COLO829 (cell line): ENCODE results near the gene TMEM95.

Source experiments
- DNase-seq: peaks from one replicate; pipeline ENCODE4 v3.0.0; 2012; ENCODE audit warnings: low spot score

The TMEM95 gene

DNA sequence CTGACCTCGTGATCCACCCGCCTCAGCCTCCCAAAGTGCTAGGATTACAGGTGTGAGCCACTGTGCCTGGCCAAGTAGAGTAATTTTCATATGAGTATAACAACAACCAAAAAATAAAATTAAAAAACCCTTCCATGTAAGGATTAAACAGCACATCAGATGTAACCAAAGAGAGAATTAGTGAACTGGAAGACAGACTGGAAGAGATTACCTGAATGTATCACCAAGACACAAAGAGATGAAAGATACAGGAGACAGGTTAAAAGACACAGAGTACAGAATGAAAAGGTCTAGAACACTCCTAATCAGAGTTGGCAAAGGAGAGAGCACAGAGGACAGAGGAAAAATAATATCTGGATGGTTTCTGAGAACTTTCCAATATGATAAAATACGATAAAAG, 24.2 kb downstream of the TMEM95 start:
- no peak for DNase-seq

- no peak for DNase-seq
Measured at GRCh38 chr17:7380321-7380720, 25.4 kb downstream of the TMEM95 start.

DNA sequence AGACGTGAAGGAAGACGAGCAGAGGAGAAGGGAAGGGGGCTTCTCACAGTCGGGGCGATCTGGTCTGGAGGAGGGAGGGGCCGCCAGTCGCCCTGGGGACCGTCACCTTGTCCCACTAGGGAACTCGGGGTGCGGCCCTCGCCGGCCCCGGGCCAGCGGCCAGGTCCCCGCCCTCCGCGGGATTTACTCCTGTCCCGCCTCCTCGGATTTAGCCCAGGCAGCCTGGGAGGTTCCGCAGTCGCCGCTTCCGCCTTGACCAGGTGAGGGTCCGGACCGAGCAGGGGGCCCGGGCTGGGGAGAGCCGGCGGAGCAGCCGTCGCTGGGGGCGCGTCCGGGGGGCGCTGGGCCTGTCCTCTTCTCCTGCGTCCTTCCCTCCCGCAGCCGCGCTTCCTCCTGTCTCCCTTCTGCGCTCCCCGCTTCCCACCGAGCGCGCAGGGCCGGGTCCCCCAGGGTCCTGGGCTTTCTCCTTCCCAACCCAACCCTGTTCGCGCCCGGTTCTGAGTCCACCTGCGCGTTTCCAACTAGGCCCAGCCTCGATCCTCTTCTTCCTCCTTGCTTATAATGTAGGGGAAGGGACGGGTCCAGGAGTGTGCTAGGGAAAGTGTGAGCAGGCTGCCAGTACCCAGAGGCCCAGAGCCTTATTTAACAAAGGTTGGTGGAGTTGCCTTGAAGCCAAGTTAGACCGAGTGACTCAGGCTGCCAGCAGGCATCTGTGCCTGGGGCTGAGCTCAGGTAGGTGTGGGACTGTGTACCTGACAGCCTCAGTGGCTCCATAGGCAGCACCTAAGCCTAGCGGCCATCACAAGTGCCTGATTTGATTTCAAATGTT, 26.1 kb downstream of the TMEM95 start, which contains the start of gene TNK1:
Gene TNK1 (plus strand): TSS at position 235 of the 829 bp plus-strand sequence. CDS start 1,838 bp downstream, outside the sequence.
- no peak for DNase-seq

GRCh38 chr17:7382901-7383300, 27.9 kb downstream of the TMEM95 start:
- DNase-seq = no peak

GRCh38 chr17:7383371-7383741, 28.4 kb downstream of the TMEM95 start:
- DNase-seq = no peak

- DNase-seq = no peak
Measured at GRCh38 chr17:7383742-7384488, 29.0 kb downstream of the TMEM95 start.

DNA sequence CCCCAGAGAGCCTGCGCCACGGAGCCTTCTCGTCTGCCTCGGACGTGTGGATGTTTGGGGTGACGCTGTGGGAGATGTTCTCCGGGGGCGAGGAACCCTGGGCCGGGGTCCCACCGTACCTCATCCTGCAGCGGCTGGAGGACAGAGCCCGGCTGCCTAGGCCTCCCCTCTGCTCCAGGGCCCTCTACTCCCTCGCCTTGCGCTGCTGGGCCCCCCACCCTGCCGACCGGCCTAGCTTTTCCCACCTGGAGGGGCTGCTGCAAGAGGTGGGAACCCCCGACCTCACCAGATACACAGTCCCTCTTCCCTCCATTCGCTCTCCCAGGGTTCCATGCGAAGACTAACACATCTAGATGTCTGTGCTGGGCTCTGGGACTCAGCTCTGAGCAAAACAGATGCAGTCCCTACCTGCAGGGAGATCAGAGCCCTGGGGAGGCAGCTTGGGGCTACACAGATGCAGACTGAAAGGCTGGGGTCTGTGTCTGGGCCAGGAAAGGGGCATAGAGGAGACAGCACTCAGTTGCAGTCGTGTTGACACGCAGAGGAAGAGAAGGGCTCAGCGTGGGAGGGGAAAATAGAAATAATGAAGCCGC, 29.6 kb downstream of the TMEM95 start:
- no peak for DNase-seq

DNA sequence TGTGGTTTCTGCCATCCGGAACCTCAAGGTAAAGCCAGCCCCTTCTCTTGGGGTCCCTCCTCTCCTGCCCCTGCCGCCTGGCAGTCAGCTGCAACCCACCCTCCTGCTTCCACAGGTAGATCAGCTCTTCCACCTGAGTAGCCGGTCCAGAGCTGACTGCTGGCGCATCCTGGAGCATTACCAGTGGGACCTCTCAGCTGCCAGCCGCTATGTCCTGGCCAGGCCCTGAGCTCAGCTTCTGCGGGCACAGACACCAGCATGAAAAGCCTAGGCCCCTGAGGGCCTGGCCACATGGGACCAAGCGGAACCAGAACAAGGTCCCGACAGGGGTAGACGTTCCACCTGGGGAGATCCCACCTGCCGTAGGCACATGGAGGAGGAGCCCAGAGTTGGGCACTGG, 33.9 kb downstream of the TMEM95 start:
- no peak for DNase-seq

GRCh38 chr17:7389924-7390910, 35.3 kb downstream of the TMEM95 start:
- no peak for DNase-seq

GRCh38 chr17:7391307-7391706, 36.4 kb downstream of the TMEM95 start:
- DNase-seq = no peak

- no peak for DNase-seq
Measured at GRCh38 chr17:7392696-7393612, 38.0 kb downstream of the TMEM95 start.

DNA sequence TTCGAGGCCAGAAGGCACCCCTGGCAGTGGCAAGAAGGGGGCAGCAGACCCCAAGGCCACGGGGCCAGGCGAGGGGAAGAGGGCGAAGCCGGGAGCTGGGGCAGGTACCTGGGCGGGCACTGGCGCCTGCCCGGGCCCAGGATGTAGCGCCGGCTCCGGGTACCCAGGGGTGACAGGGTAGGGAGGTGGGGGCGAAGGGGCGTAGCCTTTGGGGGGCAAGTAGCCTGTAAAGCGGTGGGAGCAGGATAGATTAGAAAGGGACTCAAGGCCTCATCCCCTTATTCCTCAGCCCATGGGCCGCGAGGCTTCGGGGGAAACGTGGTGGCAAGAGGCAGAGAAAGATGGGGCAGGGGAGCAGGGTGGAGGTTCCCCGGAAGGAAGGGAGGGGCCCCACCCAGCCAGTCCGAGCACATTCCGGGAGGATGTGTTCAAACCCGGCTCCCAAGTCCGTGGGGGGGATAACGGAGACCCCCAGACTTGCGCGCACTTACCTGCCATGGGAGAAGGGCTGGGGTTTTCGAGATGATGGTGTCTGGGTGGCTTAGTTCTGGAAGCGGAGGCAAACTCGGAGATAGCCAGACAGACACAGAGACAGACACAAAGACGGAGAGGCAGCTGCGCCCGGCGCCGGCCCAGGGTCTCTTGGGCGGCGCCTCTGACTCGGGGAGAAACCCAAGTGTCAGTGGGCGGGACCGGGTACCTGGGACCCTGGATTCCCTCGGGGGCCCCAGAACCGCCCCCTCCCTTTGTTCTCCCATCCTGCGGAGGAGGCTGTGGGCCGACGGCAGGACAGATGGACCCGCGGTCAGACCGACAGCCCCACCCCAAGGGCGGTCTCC, 38.9 kb downstream of the TMEM95 start:
- DNase-seq = no peak

- DNase-seq = peak; percentile 79
Measured at GRCh38 chr17:7394452-7395191, 39.7 kb downstream of the TMEM95 start, which contains the start of gene PLSCR3. Gene PLSCR3 (minus strand): TSS chr17:7394525. CDS start chr17:7394110, 415 bp downstream.

DNA sequence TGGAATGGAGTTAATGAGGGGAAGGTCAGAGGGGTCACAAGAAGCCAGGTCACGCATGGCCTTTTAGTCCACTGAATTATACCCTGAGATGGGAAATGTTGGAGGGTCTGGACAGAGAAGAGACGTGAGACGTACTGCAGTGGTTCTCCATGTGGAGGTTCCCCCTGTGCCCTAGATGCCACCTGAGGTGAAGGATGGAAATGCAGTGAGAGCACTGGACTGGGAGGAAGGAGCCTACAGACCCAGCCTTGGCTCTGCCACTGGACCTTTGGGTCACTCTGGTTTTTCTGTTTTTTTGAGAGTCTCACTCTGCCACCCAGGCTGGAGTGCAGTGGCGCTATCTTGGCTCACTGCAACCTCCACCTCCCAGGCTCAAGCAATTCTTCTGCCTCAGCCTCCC, 41.2 kb downstream of the TMEM95 start:
- DNase-seq = no peak

- DNase-seq = no peak
Measured at GRCh38 chr17:7398612-7399011, 43.7 kb downstream of the TMEM95 start.

- no peak for DNase-seq
Measured at GRCh38 chr17:7403043-7403726, 48.2 kb downstream of the TMEM95 start.

GRCh38 chr17:7403727-7403976, 48.7 kb downstream of the TMEM95 start:
- DNase-seq = no peak

- DNase-seq = peak; percentile 96
Measured at GRCh38 chr17:7403977-7404736, 49.2 kb downstream of the TMEM95 start, which contains the start of gene TMEM256. Gene TMEM256 (minus strand): TSS chr17:7404097. CDS start chr17:7404084, 13 bp downstream.
